HL-60 (cell line): Measurements from ENCODE around the gene MIOX.
A peak's percentile ranks its signal among the peaks of the same experiment; 100 is the strongest.

Experiments
- DNase-seq, 2 experiments: peaks; one replicate each; pipeline ENCODE4 v3.0.0-alpha.2; 2010 to 2020; ENCODE audit warnings: low read depth in 1 of 2, low spot score in 1 of 2
- H3K27ac ChIP-seq: fragments of 250-450 bp; sonication (Bioruptor Pico); replicated peaks from 2 replicates; pipeline ENCODE4 v1.5.1; 2020; ENCODE audit warnings: mild to moderate bottlenecking, moderate library complexity
- H3K27me3 ChIP-seq: fragments of 250-450 bp; sonication (Bioruptor Pico); 2 replicates; pipeline ENCODE4 v1.5.1; 2021; ENCODE audit warnings: mild to moderate bottlenecking, moderate library complexity; ENCODE audit not compliant: insufficient read depth, poor library complexity, severe bottlenecking
- H3K4me3 ChIP-seq: replicated peaks from 2 replicates; pipeline ENCODE4 v1.5.1; 2011; ENCODE audit warnings: mild to moderate bottlenecking, control low read depth, low read length; ENCODE audit not compliant: insufficient read depth
- CTCF ChIP-seq: IDR thresholded peaks from one replicate; pipeline ENCODE4 v1.5.1; 2011; ENCODE audit warnings: low read length, control low read depth, inconsistent platforms; ENCODE audit not compliant: insufficient read depth
- GABPA ChIP-seq: IDR thresholded peaks from 2 replicates; pipeline ENCODE4 v1.6.1; 2012; ENCODE audit warnings: low read depth
- POLR2AphosphoS5 ChIP-seq: IDR thresholded peaks from 2 replicates; pipeline ENCODE4 v1.6.1; 2012; ENCODE audit warnings: low read depth
- REST ChIP-seq: IDR thresholded peaks from 2 replicates; pipeline ENCODE4 v1.6.1; 2012; ENCODE audit warnings: low read depth; ENCODE audit not compliant: insufficient replicate concordance
- SPI1 ChIP-seq: IDR thresholded peaks from 2 replicates; pipeline ENCODE4 v1.6.1; 2012; ENCODE audit warnings: low read depth, mild to moderate bottlenecking, borderline replicate concordance

Gene MIOX

GRCh38 chr22:50508897-50509296 lies 22.2 kb downstream of the MIOX start:
- Histone ChIP-seq H3K27me3 (no peaks in the 10 kb centered on the region), H3K27ac (peak overlapping the region; percentile 91), H3K4me3 (peak overlapping the region; percentile 67)
- no peak for DNase-seq
- TF ChIP-seq SPI1 (no peak), GABPA (no peak), CTCF (no peak), POLR2AphosphoS5 (no peak), REST (no peak)

GRCh38 chr22:50513175-50513574 lies 26.5 kb downstream of the MIOX start:
- H3K27ac ChIP-seq = no peak overlapping the region
- TF ChIP-seq GABPA (no peak), SPI1 (no peak), REST (no peak), POLR2AphosphoS5 (no peak), CTCF (no peak)
- DNase-seq = no peak
- H3K4me3 ChIP-seq = no peak overlapping the region
- H3K27me3 ChIP-seq = no peaks in the 10 kb centered on the region

GRCh38 chr22:50516068-50516467 lies 29.4 kb downstream of the MIOX start:
- Histone ChIP-seq H3K27ac (no peak overlapping the region), H3K27me3 (no peaks in the 10 kb centered on the region), H3K4me3 (no peak overlapping the region)
- TF ChIP-seq REST (no peak), SPI1 (no peak), POLR2AphosphoS5 (no peak), CTCF (no peak), GABPA (no peak)
- no peak for DNase-seq
